HG03469 (cell line): ENCODE results near the gene SPRED1.
A peak's percentile ranks its signal among the peaks of the same experiment; 100 is the strongest.
"Not testable (repeated sequence)": the region's sequence is repeated elsewhere in the genome, so short reads cannot be mapped to it uniquely, and the experiment has no call there.

Experiments
- ATAC-seq: cut with Tn5 transposase; IDR thresholded peaks from one replicate; pipeline ENCODE4 v1.9.1; 2021; ENCODE audit warnings: mild to moderate bottlenecking, moderate library complexity, moderate number of reproducible peaks; ENCODE audit not compliant: unreplicated experiment

The SPRED1 gene

DNA sequence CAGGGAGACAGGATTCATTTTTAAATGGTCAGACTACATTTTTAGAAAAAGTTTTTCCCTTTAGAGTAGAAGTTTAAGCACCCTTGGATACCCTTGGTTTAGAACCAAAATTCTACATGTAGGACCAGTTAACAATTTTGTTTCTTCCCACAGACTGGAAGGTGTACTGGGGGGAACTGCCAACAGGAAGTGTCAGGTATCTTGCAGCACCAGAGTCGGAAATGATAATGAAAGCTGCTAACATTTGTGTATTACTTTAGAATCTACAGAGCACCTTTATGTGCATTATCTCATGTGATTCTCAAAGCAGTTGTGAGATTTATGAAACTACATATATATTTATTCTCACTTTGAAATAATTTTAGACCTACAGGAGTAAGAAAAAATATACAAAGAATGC lies 21.5 kb downstream of the SPRED1 start:
- ATAC-seq, result no peak

DNA sequence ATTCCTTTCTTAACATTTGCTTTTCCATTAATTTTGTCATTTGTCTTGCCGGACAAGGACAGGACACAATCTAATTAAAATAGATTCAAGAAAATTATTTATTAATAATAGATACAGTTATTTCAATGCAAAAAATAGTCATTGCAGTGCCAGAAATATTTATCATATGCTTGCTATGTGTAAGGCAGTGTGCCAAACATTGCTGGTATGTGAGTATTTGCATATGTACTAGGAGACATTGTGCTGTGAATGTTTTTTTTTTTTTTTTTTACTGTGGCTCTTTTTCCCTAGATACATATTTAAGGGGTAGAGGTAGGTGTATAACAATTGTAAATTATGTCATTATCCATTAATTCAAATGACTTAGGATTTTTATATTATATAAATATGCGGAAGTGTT lies 23.3 kb downstream of the SPRED1 start:
- ATAC-seq, result no peak

DNA sequence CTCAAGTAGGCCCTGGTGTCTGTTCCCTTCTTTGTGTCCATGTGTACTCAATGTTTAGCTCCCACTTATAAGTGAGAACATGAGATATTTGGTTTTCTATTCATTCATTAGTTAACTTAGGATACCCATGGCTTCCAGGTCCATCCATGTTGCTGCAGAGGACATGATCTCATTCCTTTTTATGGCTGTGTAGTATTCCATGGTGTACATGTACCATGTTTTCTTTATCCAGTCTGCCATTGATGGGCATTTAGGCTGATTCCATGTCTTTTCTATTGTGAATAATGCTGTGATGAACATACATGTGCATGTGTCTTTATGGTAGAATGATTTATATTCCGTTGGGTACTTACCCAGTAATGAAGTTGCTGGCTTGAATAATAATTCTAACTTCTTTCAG lies 24.6 kb downstream of the SPRED1 start:
- ATAC-seq, result not testable (repeated sequence)

DNA sequence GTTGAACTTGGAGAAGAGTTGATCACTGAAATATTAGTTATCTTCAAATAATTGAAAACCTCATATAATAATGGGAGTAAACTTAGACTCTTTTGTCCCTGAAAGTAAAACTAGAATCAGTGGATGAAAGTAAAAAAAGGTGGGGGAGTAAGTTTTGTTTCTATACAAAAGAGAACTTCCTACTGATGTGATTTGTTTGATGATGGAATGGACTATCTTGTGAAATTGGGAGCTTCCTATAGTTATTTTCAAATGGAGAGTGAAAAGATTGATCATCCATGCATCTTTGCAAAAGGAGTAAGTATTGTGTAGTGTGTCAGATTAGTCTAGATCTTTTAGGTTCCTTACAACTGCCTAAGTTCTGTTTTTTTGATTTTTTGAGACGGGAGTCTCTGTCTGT lies 28.4 kb downstream of the SPRED1 start:
- no peak for ATAC-seq

DNA sequence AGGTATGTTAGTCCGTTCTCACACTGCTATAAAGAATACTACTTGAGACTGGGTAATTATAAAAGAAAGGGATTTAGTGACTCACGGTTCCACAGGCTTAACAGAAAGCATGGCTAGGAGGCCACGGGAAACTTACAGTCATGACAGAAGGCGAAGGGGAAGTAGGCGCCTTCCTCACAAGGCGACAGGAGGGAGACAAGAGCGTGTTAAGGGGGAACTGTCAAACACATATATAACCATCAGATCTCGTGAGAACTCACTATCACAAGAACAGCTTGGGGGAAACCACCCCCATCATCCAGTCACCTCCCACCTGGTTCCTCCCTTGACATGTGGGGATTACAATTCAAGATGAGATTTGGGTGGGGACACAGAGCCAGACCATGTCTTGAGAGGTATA lies 30.4 kb downstream of the SPRED1 start:
- ATAC-seq, result no peak

DNA sequence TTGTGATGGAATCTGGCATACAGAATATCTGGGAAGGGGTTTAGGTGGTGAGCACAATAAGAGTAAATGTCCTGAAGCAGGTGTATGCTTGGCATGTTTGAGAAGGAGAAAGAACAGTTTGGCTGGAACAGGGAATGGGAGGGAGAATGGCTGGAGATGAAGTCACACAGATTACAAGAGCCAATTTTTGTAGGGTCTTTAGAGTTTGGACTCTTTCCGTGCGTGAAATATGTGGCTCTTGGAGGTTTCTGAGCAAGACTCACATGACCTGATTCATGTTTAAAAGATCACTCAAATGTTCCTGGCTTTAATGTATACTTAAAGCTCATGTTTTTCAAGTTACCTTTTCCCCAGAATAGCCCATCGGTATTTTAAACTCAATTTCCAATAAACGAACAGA lies 32.8 kb downstream of the SPRED1 start:
- ATAC-seq, result no peak

DNA sequence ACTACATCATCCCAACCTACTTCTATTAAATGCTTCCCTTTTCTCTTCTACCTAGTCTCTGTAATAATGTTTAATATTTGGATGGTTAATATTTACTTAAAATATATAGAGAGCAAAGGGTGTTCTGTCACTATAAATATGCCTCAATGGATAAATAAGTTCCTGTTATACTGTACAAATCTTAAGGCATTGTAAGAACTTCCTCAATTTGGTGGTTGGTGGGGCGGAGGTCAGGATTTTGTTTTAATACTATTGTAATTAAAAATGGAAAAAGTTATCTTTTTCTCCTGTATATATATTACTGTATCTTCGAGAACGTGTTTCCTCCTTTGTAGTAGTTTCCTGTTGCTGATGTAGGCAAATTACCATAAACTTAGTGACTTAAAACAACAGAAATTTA lies 41.5 kb downstream of the SPRED1 start:
- no peak for ATAC-seq

DNA sequence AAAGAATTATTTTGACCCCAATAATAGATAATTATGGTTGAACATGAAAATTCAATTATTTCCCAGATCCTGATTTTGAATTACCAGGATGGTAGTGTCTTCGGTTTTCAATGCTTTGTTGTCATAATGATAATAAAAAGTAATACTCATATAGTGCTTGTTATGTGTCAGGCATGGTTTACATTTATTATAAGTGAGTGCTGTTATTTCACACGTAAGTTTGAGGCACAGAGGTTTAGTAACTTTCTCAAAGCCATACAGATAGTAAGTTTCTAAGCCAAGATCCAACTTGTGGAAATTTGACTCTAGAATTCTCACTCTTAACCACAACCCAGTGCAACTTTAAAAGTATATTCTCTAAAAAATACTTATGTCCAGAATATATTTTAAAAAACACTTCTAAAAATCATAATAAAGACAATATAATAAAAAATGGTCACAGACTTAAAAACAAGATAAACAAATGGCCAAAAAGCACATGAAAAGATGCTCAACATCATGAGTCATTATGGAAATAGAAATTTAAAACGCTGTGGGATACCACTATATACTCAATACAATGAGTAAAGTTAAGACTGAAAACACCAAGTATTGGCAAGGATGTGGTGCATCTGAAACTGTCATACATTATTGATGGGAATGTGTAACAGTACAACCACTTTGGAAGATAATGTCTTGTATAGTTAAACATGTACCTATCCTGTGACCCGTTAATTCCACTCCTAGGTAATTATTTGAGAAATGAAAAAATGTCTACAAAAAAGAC lies 45.2 kb downstream of the SPRED1 start:
- ATAC-seq, result peak; percentile 62

DNA sequence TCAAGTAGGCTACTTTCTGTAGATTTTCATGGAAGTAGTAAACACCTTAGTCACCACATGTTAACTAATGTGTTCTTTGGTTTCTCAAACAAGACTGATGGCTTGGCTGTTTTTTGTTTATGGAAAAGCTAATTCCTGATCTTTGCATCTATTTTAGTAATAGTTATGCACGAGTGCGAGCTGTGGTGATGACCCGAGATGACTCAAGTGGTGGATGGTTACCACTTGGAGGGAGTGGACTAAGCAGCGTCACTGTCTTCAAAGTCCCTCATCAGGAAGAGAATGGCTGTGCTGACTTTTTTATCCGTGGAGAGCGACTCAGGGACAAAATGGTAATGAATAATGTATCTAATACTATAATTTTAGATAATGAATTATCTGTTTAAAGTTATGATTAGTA lies 46.6 kb downstream of the SPRED1 start:
- no peak for ATAC-seq

DNA sequence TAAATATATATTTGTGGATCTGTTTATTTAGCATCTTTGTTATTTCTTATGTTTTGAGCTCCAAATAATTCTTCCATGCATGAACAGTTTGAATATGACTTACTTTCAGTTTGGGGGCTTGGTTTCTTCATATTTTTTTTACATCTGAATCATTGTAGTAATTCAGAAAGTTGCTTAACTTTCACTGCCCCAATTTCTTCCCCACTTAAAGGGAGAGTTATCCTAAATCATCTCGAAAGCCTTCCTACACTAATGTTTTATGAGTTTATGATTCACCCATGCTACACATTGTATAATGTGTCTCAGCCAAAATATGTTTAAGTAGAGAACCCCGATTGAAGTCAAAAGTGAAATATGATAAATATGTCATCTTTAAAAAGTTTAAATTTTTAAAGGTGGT lies 47.8 kb downstream of the SPRED1 start:
- ATAC-seq, result no peak

DNA sequence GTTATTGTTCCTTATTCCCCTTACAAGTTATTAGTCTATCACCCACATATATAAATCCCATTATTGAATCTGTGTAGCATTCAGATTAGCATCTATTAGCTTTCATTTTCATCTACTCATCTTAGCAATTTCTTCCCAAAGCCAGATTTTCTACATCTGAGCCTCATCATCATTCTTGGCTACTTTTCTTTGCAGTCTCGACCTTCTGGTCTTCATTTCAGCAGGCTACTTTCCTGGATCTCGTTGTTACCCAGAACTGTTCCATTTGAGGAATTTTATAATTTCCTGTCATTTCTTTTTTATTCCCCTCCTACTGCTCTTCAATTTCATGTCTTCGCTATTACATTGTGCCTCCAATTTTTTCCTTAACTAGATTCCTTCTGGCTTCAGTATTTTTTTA lies 51.8 kb downstream of the SPRED1 start:
- ATAC-seq, result no peak

DNA sequence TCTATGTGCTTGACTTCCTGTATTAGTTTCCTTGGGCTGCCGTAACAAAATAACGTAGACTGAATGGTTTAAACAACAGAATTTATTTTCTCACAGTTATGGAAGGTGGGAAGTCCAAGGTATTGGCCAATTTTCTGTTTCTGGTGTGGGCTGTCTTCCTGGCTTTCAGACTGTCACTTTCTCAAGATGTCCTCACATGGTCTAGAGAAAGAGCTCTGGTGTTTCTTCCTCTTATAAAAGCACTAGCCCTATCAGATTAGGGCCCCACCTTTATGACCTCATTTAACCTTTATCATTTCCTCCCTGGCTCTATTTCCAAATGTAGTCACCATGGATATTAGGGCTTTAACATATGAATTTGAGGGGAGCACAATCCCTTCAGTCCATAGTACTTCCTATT lies 54.6 kb downstream of the SPRED1 start:
- no peak for ATAC-seq

DNA sequence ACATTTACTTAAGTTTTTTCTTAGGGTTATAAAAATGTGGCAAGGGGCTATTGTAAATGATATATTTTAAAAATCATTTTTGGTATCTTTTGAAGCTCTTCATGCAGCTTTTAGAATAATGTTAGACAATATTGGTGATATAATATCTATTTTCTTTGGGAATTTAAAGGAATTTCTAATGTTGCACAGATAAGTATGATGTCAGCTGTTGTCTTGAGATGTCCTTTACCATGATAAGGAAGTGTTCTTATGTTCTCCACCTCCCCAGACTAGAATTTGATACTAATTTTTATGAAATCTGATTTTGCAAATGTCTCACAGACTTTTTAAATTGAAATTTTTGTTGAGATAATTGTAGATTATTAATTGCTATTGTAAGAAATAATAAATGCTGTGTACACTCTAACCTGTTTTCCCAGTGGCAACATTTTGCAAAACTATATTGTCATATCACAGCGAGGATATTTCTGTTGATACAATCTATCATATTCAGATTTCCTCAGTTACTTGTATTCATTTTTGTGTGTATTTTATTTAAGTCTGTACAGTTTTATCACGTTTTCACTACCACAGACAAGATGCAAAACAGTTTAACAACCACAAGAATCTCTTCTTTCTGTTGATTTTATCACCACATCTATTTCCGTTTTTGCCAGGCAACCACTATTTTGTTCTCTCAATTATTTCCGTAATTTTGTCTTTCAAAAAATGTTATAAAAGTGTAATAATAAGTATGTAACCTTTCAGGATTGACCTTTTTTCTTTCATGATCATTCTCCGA lies 55.4 kb downstream of the SPRED1 start:
- ATAC-seq, result no peak

DNA sequence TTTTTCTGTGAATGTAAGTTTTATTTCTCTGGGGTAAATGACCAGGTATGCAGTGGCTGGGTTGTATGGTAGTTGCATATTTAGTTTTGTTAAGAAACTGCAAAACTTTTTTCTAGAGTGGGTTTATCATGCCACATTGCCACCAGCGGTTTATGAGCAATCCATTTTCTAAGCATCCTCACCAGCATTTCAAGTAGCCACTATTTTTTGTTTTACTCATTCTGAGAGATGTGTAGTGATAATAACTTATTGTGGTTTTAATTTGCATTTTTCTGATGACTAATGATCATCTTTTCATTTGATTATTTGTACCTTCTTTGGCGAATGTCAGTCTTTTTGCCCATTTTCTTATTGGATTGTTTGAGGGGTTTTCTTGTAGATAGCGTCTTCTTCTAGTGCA lies 56.2 kb downstream of the SPRED1 start:
- ATAC-seq, result no peak

DNA sequence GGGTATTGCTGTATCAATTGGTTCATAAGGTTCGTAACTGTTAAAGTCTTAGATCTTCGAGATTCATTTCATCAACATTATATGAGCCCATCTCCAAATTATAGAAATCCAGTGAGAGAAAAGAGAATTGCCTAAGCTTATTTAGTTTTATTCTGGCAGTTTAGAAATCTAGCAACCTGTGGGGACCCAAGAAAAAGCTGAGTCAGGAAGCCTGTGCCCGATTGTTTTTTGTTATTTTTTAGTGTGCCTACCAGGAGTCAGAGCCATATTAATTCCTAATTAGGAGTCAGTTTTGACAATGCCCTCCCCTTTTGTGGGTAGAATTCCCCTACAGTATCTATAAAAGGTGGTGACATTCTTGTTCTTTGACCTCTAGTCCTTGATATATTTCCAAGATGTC lies 59.6 kb downstream of the SPRED1 start:
- no peak for ATAC-seq

DNA sequence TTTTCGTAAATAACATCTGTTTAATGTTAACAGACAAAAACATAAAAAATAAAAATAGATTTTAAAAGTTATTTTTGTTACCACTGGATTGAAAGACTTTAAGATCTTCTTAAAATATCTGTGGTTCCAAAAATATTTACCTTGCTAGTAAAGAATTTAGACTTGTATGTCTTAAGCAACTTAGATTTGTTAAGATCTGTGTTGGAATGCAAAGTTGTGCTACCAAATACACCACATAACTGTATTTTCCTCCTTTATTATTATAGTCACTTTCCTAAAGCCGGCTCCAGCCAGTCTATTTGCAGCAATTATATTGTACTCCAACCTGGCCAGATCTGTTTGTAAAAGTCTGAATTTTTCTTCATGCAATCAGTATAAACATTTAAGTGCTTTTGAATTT lies 63.7 kb downstream of the SPRED1 start:
- ATAC-seq, result no peak

DNA sequence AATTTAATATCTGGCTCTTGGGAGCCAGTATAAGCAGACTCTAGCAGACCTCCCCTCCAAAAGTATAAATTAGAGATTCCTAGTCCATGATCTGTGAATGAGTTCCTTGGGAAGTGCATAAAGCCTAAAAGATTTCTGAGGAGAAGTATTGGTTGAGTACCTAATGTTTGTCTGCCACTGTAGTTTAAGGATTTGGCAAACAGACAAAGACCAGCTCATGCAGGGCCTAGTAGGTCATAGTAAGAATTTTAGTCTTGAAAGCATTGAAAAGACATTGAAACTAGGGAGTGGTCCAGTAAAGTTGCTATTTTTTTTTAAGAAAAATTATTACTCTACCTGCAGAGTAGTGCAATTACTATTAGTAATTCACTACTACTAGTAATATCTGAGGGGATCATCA lies 67.5 kb downstream of the SPRED1 start:
- no peak for ATAC-seq

DNA sequence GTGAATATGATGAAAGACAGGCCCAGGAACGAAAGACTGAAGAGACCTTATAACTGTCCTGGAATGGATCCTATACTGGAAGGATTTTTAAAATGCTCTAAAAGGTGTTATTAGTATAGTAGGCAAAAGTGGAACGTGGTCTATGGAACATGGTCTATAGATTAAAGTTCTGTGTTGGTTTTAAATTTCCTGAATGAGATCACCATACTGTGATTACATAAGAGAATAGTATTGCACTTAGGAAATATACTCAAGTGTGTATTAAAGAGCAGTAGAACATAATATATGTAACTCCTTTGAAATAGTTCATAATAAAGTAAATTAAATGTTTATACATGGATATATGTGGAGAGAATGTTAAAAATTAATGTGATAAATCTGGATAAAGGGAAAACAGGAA lies 68.2 kb downstream of the SPRED1 start:
- ATAC-seq, result no peak

DNA sequence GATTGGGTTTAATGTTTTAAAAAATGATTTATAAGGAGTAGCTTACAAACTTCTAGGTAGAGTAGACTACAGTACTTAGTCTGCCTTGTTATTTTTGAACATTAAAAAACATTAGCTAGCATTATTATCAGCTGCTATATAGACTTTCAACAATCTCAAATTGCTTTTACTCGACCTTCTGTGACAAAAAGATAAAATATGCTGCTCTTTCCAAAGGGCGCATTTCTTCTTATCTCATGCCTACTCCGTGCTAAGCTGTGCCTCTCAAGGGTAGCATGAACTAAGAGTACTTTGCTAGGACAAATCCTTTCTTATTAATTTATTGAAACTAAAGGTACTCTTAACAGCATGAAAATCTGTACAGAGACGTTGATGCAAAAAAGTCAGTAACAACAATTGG lies 71.3 kb downstream of the SPRED1 start:
- no peak for ATAC-seq

DNA sequence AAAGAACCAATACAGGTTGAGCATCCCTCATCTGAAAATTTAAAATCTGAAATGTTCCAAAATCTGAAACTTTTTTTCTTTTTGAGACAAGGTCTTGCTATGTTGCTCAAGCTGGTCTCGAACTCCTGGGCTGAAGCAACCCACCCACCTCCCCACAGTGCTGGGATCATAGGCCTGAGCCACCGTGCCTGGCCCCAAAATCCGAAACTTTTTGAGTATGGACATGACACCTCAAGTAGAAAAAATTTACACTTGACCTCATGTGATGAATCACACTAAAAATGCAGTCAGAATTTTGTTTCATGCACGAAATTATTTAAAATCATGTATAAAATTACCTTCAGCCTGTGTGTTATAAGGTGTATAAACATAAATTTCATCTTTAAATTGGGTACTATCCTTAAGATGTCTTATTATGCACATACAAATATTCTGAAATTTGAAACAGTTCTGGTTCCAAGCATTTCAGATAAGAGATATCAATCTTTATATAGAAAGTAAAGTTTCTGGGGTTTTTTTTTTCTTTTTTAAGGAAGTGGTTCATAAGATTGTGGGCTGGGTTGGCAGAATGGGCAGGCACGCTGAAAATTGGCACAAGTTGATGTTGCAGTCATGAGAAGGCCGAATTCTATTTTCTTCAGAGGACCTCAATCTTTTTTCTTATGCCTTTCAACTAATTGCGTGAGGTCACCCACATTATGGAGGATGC lies 72.5 kb downstream of the SPRED1 start:
- ATAC-seq, result no peak

DNA sequence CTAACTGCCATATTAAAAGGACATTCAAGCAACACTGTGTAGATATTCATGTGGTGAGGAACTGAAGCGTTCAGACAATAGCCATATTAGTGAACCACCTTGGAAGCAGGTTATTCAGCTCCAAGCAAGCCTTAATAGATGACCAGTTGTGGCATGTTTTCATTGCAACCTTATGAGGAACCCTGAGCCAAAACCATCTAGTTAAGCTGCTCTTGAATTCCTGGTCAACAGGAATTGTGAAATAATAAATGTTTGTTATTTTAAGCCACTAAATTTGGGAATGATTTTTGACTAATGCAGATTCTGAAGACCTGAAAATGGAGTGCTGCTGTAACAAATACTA lies 73.0 kb downstream of the SPRED1 start:
- ATAC-seq, result no peak

DNA sequence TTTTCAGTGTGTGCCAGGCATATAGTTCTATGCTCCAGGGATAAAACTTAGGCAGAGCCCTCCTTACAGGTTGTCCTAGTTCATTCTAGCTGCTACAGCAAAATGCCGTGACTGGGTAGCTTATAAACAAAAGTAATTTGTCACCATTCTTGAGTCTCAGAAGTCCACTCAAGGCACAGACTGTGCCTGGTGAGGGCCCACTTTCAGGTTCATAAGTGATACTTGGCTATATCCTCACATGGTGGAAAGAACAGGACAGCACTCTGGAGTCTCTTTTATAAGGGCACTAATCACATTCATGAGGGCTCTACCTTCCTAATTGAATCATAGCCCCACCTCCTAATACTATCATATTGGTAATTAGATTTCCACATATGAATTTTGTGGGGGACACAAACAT lies 80.1 kb downstream of the SPRED1 start:
- ATAC-seq, result no peak
